PC-3 (cell line): Measurements from ENCODE around the gene STH.

Experiments
- CTCF ChIP-seq: fragments of 300-600 bp; sonication (generic); conservative IDR thresholded peaks from 2 replicates; pipeline ENCODE4 v1.5.1; 2017; ENCODE audit warnings: antibody characterized with exemption, low read depth, mild to moderate bottlenecking, low read length
- EZH2phosphoT487 ChIP-seq: fragments of 300-600 bp; sonication (generic); IDR thresholded peaks from 2 replicates; pipeline ENCODE4 v1.6.1; 2018; ENCODE audit warnings: mild to moderate bottlenecking, antibody characterized with exemption, low read length, borderline replicate concordance

DNA sequence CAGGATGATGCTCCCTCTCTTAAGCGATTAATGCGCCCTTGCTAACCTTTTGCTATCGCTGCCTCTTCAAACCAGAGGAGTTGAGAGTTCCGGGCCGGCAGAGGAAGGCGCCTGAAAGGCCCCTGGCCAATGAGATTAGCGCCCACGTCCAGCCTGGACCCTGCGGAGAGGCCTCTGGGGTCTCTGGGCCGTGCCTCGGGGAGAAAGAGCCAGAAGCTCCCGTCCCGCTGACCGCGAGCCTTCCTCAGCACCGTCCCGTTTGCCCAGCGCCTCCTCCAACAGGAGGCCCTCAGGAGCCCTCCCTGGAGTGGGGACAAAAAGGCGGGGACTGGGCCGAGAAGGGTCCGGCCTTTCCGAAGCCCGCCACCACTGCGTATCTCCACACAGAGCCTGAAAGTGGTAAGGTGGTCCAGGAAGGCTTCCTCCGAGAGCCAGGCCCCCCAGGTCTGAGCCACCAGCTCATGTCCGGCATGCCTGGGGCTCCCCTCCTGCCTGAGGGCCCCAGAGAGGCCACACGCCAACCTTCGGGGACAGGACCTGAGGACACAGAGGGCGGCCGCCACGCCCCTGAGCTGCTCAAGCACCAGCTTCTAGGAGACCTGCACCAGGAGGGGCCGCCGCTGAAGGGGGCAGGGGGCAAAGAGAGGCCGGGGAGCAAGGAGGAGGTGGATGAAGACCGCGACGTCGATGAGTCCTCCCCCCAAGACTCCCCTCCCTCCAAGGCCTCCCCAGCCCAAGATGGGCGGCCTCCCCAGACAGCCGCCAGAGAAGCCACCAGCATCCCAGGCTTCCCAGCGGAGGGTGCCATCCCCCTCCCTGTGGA, 16.0 kb upstream of the STH start:
- TF ChIP-seq CTCF (no peak), EZH2phosphoT487 (no peak)
